KMS-11 (cell line): ENCODE data around the gene HSF2BP.

ENCODE experiments used
- H2AFZ ChIP-seq: fragments of 200-600 bp; sonication (generic); 2 replicates; pipeline ENCODE4 v1.6.1; 2016; ENCODE audit warnings: antibody characterized with exemption, mixed run types, low read depth
- H3K27ac ChIP-seq: fragments of 200-600 bp; sonication (generic); 2 replicates; pipeline ENCODE4 v1.6.1; 2016; ENCODE audit warnings: mild to moderate bottlenecking, mixed run types
- H3K27me3 ChIP-seq: fragments of 200-600 bp; sonication (generic); 2 replicates; pipeline ENCODE4 v1.6.1; 2017; ENCODE audit warnings: mild to moderate bottlenecking, low read depth, mixed run types, moderate library complexity; ENCODE audit not compliant: insufficient read depth
- H3K36me3 ChIP-seq: fragments of 200-600 bp; sonication (generic); 2 replicates; pipeline ENCODE4 v1.6.1; 2017; ENCODE audit warnings: mild to moderate bottlenecking, mixed run types; ENCODE audit not compliant: insufficient read depth
- H3K4me1 ChIP-seq: fragments of 200-600 bp; sonication (generic); 2 replicates; pipeline ENCODE4 v1.6.1; 2016; ENCODE audit warnings: mild to moderate bottlenecking, low read depth, mixed run types; ENCODE audit not compliant: poor library complexity, severe bottlenecking
- H3K4me2 ChIP-seq: fragments of 200-600 bp; sonication (generic); 2 replicates; pipeline ENCODE4 v1.7.0; 2016; ENCODE audit warnings: mild to moderate bottlenecking, mixed run types
- H3K4me3 ChIP-seq: fragments of 200-600 bp; sonication (generic); IDR thresholded peaks from 2 replicates; pipeline ENCODE4 v1.6.1; 2017; ENCODE audit warnings: low read depth, low read length, mixed read lengths; ENCODE audit not compliant: insufficient read depth
- H3K79me2 ChIP-seq: fragments of 200-600 bp; sonication (generic); 2 replicates; pipeline ENCODE4 v1.6.1; 2016; ENCODE audit warnings: low read depth, mixed run types; ENCODE audit not compliant: insufficient read depth
- H3K9ac ChIP-seq: fragments of 200-600 bp; sonication (generic); 2 replicates; pipeline ENCODE4 v1.6.1; 2016; ENCODE audit warnings: mild to moderate bottlenecking, mixed run types
- H4K20me1 ChIP-seq: fragments of 200-600 bp; sonication (generic); 2 replicates; pipeline ENCODE4 v1.6.1; 2016; ENCODE audit warnings: mild to moderate bottlenecking, mixed run types; ENCODE audit not compliant: insufficient read depth
- CTCF ChIP-seq: fragments of 200-600 bp; sonication (generic); conservative IDR thresholded peaks from 2 replicates; pipeline ENCODE4 v1.6.1; 2017; ENCODE audit warnings: low read depth, mild to moderate bottlenecking, antibody characterized with exemption, low read length, moderate library complexity, mixed read lengths

The HSF2BP gene

GRCh38 chr21:43689556-43690337 is 30.5 kb upstream of the HSF2BP start:
- H3K4me2 ChIP-seq, result no peak overlapping the region
- TF ChIP-seq CTCF, result no peak
- no peak overlapping the region for H2AFZ ChIP-seq
- no peak overlapping the region for H3K27ac ChIP-seq
- H4K20me1 ChIP-seq, result no peaks in the 10 kb centered on the region
- peaks cover 41% of the 10 kb centered on the region; the same call in 1 of the 2 replicates for H3K36me3 ChIP-seq
- H3K27me3 ChIP-seq, result no peaks in the 10 kb centered on the region
- no peaks in the 10 kb centered on the region for H3K4me1 ChIP-seq
- H3K79me2 ChIP-seq, result no peaks in the 10 kb centered on the region
- no peak overlapping the region for H3K4me3 ChIP-seq
- no peak overlapping the region for H3K9ac ChIP-seq

- Histone ChIP-seq H3K36me3 (peaks cover 41% of the 10 kb centered on the region; the same call in 1 of the 2 replicates), H4K20me1 (no peaks in the 10 kb centered on the region), H2AFZ (no peak overlapping the region), H3K27ac (no peak overlapping the region), H3K9ac (no peak overlapping the region), H3K4me3 (no peak overlapping the region), H3K27me3 (no peaks in the 10 kb centered on the region), H3K4me1 (no peaks in the 10 kb centered on the region), H3K79me2 (no peaks in the 10 kb centered on the region), H3K4me2 (no peak overlapping the region)
- no peak for TF ChIP-seq CTCF
Measured at GRCh38 chr21:43688906-43689305, 29.6 kb upstream of the HSF2BP start.

GRCh38 chr21:43687566-43688399 is 28.5 kb upstream of the HSF2BP start:
- H3K79me2 ChIP-seq, result no peaks in the 10 kb centered on the region
- no peak overlapping the region for H3K4me3 ChIP-seq
- H3K4me2 ChIP-seq, result no peak overlapping the region
- no peaks in the 10 kb centered on the region for H3K27me3 ChIP-seq
- no peak overlapping the region for H2AFZ ChIP-seq
- H3K36me3 ChIP-seq, result peaks cover 35% of the 10 kb centered on the region; the same call in 1 of the 2 replicates
- no peak overlapping the region for H3K9ac ChIP-seq
- H3K4me1 ChIP-seq, result no peaks in the 10 kb centered on the region
- no peak for TF ChIP-seq CTCF
- no peak overlapping the region for H3K27ac ChIP-seq
- H4K20me1 ChIP-seq, result no peaks in the 10 kb centered on the region

GRCh38 chr21:43686811-43687565 is 27.7 kb upstream of the HSF2BP start:
- H3K4me2 ChIP-seq, result no peak overlapping the region
- no peak overlapping the region for H2AFZ ChIP-seq
- no peaks in the 10 kb centered on the region for H3K27me3 ChIP-seq
- TF ChIP-seq CTCF, result no peak
- H3K4me3 ChIP-seq, result no peak overlapping the region
- H3K9ac ChIP-seq, result no peak overlapping the region
- no peaks in the 10 kb centered on the region for H3K4me1 ChIP-seq
- no peaks in the 10 kb centered on the region for H3K79me2 ChIP-seq
- H4K20me1 ChIP-seq, result no peaks in the 10 kb centered on the region
- H3K36me3 ChIP-seq, result peaks cover 29% of the 10 kb centered on the region; the same call in 1 of the 2 replicates
- no peak overlapping the region for H3K27ac ChIP-seq
